ENCODE results near the gene RNF141.

DNA sequence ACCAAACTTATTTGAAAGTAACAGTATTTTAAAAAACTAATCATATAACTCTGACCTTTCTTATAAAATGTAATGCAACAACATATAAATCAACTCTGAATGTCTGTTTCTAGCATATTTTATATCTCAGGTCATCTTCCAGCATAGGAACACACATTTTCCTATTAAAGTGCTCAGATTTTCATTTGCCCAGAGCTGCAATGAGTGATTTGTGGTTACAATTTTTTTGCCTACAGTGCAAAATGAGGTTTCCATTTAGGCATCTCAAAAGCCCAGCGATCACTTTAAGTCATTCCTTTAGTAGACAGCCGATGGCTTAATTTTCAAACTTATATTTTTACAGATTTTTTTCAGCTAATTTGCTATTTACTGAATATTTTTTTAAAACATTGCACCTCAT lies 26.5 kb upstream of the RNF141 start:
- TF ChIP-seq, protein P1, sequence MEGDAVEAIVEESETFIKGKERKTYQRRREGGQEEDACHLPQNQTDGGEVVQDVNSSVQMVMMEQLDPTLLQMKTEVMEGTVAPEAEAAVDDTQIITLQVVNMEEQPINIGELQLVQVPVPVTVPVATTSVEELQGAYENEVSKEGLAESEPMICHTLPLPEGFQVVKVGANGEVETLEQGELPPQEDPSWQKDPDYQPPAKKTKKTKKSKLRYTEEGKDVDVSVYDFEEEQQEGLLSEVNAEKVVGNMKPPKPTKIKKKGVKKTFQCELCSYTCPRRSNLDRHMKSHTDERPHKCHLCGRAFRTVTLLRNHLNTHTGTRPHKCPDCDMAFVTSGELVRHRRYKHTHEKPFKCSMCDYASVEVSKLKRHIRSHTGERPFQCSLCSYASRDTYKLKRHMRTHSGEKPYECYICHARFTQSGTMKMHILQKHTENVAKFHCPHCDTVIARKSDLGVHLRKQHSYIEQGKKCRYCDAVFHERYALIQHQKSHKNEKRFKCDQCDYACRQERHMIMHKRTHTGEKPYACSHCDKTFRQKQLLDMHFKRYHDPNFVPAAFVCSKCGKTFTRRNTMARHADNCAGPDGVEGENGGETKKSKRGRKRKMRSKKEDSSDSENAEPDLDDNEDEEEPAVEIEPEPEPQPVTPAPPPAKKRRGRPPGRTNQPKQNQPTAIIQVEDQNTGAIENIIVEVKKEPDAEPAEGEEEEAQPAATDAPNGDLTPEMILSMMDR (IDR thresholded peaks at IDR 0.05), result no peak
- TF ChIP-seq ZFX (IDR thresholded peaks at IDR 0.05; ENCODE audit: borderline replicate concordance), result no peak
